Measurements from ENCODE around the gene UBAC1.

Gene UBAC1

DNA sequence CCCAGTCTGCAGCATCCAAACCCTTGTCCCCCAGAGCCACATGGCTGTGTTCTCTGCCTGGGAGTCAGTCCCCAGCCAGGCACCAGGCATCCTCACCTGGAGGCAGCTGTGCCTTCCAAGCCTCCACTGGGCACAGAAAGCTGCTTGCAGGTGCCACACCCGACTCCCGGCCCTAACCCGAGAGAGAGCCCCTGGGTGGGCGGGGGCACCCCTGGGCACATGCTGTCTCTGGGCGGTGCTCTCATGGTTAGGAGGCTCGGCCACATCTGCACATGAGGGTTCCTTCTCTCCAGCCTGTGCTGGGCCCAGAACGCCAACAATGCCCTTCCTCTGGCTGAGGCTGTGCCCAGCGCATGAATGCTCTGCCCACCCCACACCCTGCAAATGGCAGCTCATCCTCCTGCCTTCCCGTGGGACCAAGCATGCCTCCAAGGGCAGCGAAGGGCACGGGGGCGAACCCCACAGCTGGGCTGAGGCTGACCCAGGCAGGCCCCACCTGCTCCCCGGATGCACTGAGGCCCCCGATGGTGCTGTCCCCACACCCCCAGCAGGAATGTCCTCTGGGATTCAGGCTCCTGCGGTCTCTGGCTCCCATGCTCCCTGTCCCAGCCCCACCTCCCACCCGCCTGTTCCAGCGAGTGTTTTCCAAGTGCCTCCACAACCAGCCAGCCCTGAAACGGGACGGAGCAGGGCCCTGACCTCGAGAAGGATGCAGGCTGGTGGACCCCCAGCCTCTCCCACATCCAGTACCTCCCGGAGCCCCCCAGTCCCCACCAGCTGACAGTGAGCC, 31.3 kb downstream of the UBAC1 start:
- Mint-ChIP-seq H3K4me3 (no peak overlapping the region), H3K36me3 (peaks cover 61% of the 10 kb centered on the region), H3K27ac (no peak overlapping the region), H3K4me1 (peaks cover 47% of the 10 kb centered on the region), H3K9me3 (no peaks in the 10 kb centered on the region)
- DNase-seq (ENCODE audit: low spot score in 2 of 2) (no peak), ATAC-seq (no peak)

DNA sequence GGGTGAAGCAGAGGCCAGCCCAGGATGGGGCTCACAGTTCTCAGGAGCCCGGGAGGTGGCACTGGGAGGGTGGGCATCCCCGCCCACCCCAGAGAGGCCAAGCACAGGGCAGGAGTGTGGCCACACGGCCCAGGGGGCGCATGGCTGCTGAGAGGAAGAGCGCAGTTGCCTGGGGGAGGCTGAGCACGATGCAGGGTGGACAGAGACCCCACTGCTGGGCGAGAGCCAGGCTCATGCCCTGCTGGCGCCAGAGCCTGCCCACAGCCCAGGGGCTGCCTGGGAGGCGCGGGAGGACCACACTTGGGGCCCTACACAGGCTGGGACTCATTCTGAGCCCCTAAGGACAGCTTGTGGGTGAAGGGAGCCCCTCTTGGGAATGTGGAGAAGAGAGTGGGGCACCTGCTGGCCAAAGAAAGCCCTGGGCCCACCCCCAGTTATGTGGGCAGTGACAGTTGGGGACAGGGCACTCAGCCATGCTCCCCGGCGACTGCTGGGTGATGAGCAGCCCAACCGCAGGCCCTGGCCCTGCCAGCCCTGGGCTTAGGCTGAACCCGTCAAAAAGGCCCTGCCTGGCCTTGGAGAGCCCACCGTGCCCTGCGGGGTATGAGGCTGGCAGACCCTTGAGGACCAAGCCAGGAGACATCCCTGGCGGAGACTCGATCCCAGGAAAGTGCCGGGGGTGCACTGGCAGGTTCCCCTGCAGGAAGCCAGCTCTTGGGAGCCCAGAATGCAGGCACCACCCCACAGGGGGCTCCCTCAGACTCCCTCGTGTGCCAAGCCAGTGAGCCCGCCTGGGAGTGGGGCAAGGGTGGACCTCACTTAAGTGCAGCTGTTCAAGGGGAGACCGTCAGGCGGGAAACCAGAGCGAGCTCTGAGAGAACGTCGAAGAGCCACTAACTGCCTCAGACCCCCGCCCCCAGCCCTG, 32.2 kb downstream of the UBAC1 start:
- H3K36me3 Mint-ChIP-seq = peaks cover 56% of the 10 kb centered on the region
- no peaks in the 10 kb centered on the region for H3K9me3 Mint-ChIP-seq
- DNase-seq (ENCODE audit: low spot score in 2 of 2) (no peak), ATAC-seq (no peak)
- no peak overlapping the region for H3K27ac Mint-ChIP-seq
- H3K4me3 Mint-ChIP-seq = no peak overlapping the region
- peaks cover 55% of the 10 kb centered on the region for H3K4me1 Mint-ChIP-seq

DNA sequence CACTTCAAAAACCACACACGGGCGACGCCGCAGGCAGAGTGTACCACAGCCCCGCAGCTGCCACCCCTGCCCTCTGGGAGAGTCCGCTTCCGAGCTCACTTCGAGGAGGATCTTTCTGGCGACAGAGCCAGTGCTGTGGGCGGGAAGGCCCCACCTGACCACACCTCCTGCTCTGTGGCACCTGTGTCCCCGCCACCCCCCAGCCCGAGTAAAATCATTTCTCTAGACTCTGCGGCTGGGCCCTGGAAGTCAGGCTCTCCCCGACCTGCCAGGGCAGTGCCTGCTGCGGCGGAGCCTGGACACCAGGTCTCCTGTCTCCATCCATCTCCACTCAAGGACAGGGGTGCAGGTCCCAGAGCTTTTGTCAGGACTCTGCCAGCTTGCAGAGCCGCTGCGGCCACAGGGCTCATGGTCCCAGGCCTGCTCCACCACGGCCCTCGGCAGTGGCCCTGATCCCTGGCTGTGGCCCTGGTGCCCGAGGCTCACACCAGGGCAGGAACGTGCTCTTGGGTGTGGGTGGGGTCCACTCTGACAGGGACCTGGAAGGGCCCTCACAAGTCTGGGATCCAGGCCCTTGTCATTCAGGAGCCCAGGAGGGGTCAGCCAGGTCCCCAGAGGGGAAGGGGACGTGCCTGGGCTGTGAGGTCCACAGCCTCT, 33.0 kb downstream of the UBAC1 start:
- Mint-ChIP-seq H3K4me3 (peak overlapping the region; percentile 14), H3K27ac (no peak overlapping the region), H3K36me3 (peaks cover 48% of the 10 kb centered on the region), H3K4me1 (peaks cover 55% of the 10 kb centered on the region), H3K9me3 (no peaks in the 10 kb centered on the region)
- DNase-seq (ENCODE audit: low spot score in 2 of 2) (no peak), ATAC-seq (no peak)

DNA sequence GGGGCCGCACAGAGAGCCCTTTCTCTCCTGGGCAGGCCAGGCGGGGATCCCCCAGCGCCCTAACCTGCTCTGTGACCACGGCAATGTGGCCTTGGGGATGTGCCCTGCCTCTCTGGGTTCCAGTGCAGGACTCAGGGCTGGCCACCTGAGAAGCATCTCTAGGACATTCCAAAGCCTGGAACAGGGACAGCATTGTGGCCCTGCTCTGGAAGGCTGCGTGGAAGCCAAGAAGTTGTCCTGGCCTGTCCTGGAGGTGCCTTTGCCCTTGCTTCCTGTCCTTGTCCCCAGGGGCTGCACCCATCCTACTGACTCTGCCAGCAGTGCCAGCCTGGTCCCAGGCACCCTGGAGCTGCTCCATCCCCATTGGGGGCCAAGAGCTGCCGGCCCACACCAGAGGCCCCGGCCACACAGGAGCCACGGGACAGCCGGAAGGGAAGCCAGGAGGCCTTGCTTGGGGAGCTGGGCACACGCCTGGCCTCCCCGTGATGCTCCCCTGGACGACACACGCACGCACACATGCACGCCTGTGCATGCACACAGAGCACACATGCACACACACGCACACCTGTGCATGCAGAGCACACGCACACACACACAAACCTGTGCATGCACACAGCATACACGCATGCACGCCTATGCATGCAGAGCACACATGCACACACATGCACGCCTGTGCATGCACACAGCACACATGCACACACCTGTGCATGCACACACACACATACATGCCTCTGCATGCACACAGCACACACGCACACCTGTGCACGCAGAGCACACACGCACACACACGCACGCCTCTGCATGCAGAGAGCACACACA, 33.8 kb downstream of the UBAC1 start:
- Mint-ChIP-seq H3K4me1 (peaks cover 55% of the 10 kb centered on the region), H3K27ac (no peak overlapping the region), H3K36me3 (peaks cover 40% of the 10 kb centered on the region), H3K9me3 (no peaks in the 10 kb centered on the region), H3K4me3 (peak overlapping the region; percentile 14)
- DNase-seq (ENCODE audit: low spot score in 2 of 2) (no peak), ATAC-seq (no peak)

DNA sequence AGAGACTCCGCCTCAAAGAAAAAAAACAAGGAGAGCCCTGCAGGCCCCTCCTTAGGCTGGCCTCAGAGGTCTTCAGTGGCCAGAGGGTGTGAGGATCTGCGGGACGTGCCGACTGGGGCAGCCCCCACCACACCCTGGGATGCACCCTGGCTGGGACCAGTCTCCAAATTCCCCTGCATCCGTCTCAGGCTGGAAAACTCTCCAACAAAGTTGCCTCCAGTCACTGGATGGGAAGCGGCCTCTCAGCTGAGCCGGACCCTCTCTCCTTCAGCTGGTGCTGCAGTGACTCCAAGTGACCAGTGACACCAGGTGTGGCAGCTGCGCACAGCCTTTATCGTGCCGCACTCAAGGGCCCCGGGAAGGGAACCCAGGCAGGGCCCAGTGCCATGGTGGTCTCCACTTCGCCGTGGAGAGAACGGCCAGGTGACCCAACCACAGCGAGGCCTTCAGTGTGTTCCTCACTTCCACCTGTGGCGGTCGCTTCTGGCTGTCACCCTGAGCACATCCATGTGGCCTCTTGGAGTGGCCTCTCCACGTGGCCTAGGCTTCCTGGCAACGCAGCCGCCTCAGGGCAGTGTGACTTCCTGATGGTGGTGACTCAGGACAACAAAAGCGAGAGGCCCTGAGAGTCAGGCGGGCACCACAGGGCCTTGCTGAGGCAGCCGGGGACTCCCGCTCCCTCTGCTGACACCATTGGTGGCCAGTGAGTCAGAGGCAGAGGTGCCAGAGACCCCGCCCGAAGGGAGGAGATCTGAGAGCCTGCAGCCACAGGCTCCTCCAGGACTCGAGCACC, 34.6 kb downstream of the UBAC1 start:
- peaks cover 55% of the 10 kb centered on the region for H3K4me1 Mint-ChIP-seq
- ATAC-seq = peak; percentile 97
- peak overlapping the region; percentile 92 for H3K27ac Mint-ChIP-seq
- peak; percentile 65 to 89 for DNase-seq (ENCODE audit: low spot score in 2 of 2)
- peaks cover 32% of the 10 kb centered on the region for H3K36me3 Mint-ChIP-seq
- H3K4me3 Mint-ChIP-seq = peak overlapping the region; percentile 58
- no peaks in the 10 kb centered on the region for H3K9me3 Mint-ChIP-seq

DNA sequence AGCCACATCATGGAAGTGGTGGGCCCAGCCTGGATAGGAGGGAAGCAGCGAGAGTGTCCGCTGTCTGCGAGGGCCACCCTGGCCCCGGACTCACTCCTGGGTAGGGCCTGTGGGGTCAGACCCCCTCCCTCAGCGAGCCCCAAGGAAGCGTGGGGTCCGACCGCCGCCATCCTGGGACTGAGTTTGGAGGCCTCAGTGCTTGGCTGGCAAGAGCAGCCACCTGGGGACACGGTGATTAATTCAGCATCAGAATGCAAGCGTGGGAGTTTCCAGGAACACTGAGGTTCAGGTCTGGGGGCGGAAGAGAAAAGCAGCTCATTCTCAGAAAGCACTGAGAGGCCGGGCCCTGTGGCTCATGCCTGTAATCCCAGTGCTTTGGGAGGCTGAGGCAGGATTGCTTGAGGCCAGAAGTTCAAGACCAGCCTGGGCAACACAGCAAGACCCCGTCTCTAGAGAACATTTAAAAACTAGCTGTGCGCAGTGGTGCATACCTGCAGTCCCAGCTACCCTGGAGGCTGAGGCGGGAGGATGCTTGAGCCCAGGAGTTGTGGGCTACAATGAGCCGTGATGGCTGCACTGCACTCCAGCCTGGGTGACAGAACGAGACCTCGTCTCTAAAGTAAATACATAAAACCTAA, 35.6 kb downstream of the UBAC1 start:
- Mint-ChIP-seq H3K27ac (peak overlapping the region; percentile 92), H3K4me3 (peak overlapping the region; percentile 58), H3K36me3 (peaks cover 23% of the 10 kb centered on the region), H3K9me3 (no peaks in the 10 kb centered on the region), H3K4me1 (peaks cover 52% of the 10 kb centered on the region)
- DNase-seq (ENCODE audit: low spot score in 2 of 2) (peak; percentile 59 to 82), ATAC-seq (peak; percentile 69)

DNA sequence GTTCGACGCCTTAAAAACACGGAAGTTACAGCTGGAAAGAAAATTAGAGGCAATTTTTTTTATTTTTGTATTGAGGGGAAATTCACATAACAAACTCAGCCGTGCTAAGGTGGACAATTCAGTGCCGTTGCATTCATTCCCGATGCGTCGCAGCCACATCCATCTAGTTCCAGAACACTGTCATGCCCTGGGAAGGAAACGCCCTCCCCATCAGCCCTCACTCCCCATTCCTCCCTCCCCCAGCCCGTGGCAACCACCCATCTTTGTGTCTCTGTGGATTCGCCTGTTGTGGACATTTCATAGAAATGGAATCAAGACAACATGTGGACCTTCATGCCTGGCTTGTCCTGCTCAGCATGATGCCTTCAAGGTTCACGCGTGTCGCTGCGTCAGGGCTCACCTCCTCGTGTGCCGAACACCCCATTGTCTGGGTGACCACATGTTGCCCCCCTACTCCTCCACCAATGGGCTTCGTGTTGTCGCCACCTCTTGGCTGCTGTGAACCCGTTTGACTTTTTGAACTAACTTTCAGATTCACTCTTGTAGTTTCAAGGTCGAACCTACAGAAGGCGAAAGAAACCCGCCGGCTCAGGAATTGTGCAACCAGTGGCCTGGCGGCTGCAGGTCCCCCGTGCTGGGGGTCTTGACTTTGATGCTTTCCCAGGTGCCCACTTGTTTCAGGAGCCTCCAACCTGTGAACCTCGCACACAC, 36.4 kb downstream of the UBAC1 start:
- no peak for DNase-seq (ENCODE audit: low spot score in 2 of 2)
- no peak for ATAC-seq
- peak overlapping the region; percentile 58 for H3K4me3 Mint-ChIP-seq
- peak overlapping the region; percentile 92 for H3K27ac Mint-ChIP-seq
- peaks cover 21% of the 10 kb centered on the region for H3K36me3 Mint-ChIP-seq
- H3K9me3 Mint-ChIP-seq = no peaks in the 10 kb centered on the region
- peaks cover 45% of the 10 kb centered on the region for H3K4me1 Mint-ChIP-seq

DNA sequence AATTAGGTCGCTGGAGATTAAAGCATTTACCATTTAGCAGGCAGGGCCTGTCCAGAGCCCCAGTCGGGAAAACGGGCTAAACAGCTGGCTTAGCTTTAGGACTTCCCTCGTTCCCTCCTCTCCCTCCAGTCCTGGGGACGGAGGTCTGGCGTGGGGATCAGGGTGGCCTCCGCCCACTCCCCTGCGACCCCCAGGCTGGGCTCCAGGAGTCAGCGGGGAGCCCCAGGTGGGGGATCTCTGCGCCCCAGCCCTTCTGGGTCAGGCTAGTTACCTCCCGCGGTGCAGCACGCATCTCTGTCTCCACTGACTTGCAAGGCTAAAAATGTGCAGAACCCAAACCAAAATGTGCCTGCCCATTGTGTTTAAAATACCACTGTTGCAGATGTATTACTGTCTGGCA, 37.7 kb downstream of the UBAC1 start:
- Mint-ChIP-seq H3K27ac (no peak overlapping the region), H3K4me3 (no peak overlapping the region), H3K36me3 (peaks cover 21% of the 10 kb centered on the region), H3K9me3 (peaks cover 6% of the 10 kb centered on the region), H3K4me1 (peaks cover 43% of the 10 kb centered on the region)
- no peak for ATAC-seq
- DNase-seq (ENCODE audit: low spot score in 2 of 2) = no peak

DNA sequence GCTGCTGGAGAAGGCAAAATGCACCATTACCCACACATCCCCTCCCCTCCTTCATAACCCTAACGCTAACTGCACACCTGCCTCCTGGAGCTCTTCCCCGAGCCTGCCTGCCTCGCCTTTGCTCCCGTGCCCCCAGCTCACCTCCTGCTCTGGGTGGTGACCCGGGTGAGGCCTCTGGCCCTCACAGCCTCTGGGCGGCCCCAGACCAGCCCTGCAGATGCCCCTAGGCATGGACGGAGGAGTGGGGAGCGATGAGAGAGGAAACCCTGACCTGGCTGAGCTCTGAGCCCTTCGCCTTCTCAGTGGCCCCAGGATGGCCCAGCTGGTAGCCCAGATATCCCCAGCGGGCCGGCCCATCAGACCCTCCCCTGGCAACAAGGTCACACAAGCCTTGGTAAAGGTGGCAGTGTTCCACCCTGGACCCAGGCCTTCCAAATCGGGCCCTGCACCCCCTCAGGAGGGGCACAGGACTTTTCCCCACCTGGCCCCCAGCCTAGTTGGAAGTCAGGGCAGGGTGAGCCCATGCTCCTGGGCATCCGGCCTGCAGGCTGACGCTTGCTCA, 39.3 kb downstream of the UBAC1 start:
- DNase-seq (ENCODE audit: low spot score in 2 of 2) = no peak
- H3K9me3 Mint-ChIP-seq = peaks cover 9% of the 10 kb centered on the region
- peaks cover 20% of the 10 kb centered on the region for H3K36me3 Mint-ChIP-seq
- no peak overlapping the region for H3K4me3 Mint-ChIP-seq
- no peak overlapping the region for H3K27ac Mint-ChIP-seq
- peaks cover 28% of the 10 kb centered on the region for H3K4me1 Mint-ChIP-seq
- ATAC-seq = no peak

DNA sequence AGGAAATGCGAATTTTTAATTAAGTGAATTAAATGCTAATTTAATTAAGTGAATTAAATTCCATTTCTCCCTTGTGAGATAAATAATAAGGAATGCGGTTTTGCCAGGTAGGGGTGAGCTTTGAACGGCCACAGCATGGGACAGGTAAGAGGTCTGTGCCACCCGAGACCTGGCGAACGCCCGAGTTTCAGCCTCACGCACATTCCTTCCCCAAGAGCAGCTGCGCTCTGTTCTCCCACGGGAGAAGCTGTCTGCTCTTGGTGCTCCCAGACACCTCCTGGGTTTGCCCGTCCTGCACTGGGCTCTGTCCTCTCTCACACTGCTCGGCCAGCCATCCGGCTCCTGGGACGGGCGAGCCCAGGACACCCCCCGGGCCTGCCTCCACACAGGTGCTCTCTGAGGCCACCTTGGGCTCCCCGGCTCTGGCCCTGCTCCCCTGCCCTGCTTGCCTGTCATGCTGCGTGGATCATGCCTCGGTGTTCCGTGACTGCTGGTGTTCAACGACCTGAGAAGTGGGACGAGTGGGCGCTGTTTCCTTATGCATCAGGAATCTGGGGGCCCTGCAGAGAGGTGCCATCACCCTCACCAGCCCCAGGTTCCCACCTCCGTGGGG, 40.1 kb downstream of the UBAC1 start:
- Mint-ChIP-seq H3K4me3 (no peak overlapping the region), H3K27ac (no peak overlapping the region), H3K9me3 (peaks cover 12% of the 10 kb centered on the region), H3K36me3 (peaks cover 15% of the 10 kb centered on the region), H3K4me1 (peaks cover 20% of the 10 kb centered on the region)
- DNase-seq (ENCODE audit: low spot score in 2 of 2) (no peak), ATAC-seq (no peak)

DNA sequence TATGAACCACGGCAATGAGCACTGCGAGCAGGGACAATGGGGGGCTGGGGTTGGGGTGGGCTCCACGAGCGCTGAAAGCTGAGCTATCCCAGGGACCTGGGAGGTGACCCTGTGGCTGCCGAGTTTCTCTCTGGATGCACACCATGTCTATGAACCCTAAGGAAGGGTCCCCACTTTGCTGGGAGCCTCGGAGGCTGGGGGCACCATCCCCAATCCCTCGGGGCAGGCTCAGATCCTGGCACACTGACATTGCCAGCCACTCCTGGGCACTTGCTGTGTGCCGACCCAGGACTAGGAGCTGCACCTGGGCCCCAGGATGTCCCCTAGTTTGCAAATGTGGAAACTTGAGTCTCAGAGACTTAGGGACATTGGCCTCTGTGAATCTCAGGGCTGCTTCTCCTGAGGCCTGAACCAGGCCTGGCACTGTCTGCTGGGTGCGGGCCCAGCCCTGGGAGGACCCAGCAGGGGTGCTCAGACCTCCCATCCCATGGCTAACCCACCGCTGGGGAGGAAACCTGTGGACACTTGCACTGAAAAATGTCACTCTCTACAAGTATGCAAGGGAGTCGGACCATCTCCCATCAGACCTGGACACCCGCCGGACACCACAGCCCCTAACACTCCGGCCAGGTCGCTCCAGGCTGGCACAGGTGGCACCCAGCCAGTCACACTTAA, 40.8 kb downstream of the UBAC1 start:
- Mint-ChIP-seq H3K27ac (no peak overlapping the region), H3K4me3 (no peak overlapping the region), H3K9me3 (peaks cover 18% of the 10 kb centered on the region), H3K4me1 (peaks cover 13% of the 10 kb centered on the region), H3K36me3 (peaks cover 9% of the 10 kb centered on the region)
- ATAC-seq = no peak
- DNase-seq (ENCODE audit: low spot score in 2 of 2) = no peak

DNA sequence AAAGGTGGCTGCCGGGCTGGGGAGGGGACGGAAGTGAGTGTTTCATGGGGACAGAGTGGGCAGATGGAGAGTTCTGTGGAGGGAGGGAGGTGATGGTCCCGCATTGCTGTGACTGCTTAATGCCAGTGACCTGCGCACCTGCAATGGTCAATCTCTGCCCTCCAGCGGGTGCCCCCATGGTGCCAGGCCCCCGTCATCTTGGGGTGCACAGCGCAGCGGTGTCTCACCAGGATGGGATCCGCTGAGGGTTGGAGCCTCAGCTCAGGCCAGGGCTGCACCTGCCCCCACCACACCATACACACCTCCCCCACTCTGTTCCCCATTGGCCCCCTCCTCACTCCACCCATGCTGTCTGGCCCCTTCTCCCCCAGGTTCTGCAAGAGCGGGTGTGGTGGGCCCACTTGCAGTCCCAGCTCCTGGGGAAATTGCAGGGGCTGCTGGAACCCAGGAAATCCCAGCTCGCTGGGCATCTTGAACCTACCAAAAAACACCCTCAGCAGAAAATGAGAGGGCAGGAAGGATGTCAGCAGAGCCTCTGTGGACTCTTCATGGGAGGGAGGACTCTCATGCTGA, 41.8 kb downstream of the UBAC1 start:
- peak; percentile 35 for ATAC-seq
- no peak overlapping the region for H3K27ac Mint-ChIP-seq
- DNase-seq (ENCODE audit: low spot score in 2 of 2) = no peak
- H3K9me3 Mint-ChIP-seq = peaks cover 18% of the 10 kb centered on the region
- H3K36me3 Mint-ChIP-seq = peaks cover 9% of the 10 kb centered on the region
- peaks cover 4% of the 10 kb centered on the region for H3K4me1 Mint-ChIP-seq
- H3K4me3 Mint-ChIP-seq = no peak overlapping the region
